Right forelimb (tissue), 1 donor: ENCODE results near the gene CEACAM20.
"Not testable (repeated sequence)": the region's sequence is repeated elsewhere in the genome, so short reads cannot be mapped to it uniquely, and the experiment has no call there.

Experiments
- DNase-seq: peaks from one replicate; pipeline ENCODE4 v3.0.0-alpha.2; 2018

CEACAM20 gene

GRCh38 chr19:44544031-44544430 is 14.6 kb upstream of the CEACAM20 start:
- no peak for DNase-seq

- no peak for DNase-seq
Observed at GRCh38 chr19:44542671-44543070, 13.2 kb upstream of the CEACAM20 start.

GRCh38 chr19:44540736-44541135 is 11.3 kb upstream of the CEACAM20 start:
- DNase-seq = no peak

GRCh38 chr19:44539991-44540390 is 10.5 kb upstream of the CEACAM20 start:
- DNase-seq = no peak

GRCh38 chr19:44539236-44539826 is 9.9 kb upstream of the CEACAM20 start:
- DNase-seq = no peak

- not testable (repeated sequence) for DNase-seq
Observed at GRCh38 chr19:44535361-44535760, 5.9 kb upstream of the CEACAM20 start.

- DNase-seq = no peak
Observed at GRCh38 chr19:44532819-44533218, 3.3 kb upstream of the CEACAM20 start.

- DNase-seq = no peak
Observed at GRCh38 chr19:44530777-44531176, 1.3 kb upstream of the CEACAM20 start.

- no peak for DNase-seq
Observed at GRCh38 chr19:44527554-44527953, 1.9 kb downstream of the CEACAM20 start.

- DNase-seq = no peak
Observed at GRCh38 chr19:44525721-44526430, 3.6 kb downstream of the CEACAM20 start.

GRCh38 chr19:44521370-44521769 is 8.1 kb downstream of the CEACAM20 start:
- DNase-seq = no peak

GRCh38 chr19:44517146-44517545 is 12.3 kb downstream of the CEACAM20 start:
- no peak for DNase-seq

GRCh38 chr19:44515907-44516306 is 13.6 kb downstream of the CEACAM20 start:
- no peak for DNase-seq

GRCh38 chr19:44515031-44515430 is 14.4 kb downstream of the CEACAM20 start:
- no peak for DNase-seq

GRCh38 chr19:44512326-44513298 is 16.9 kb downstream of the CEACAM20 start:
- no peak for DNase-seq

- no peak for DNase-seq
Observed at GRCh38 chr19:44509478-44509877, 20.0 kb downstream of the CEACAM20 start.

- peak; percentile 99 for DNase-seq
Observed at GRCh38 chr19:44499962-44500949, 29.2 kb downstream of the CEACAM20 start, which contains the start of gene ZNF180. Gene ZNF180 (minus strand): TSS chr19:44500522. CDS start chr19:44497334, 3,188 bp downstream.

GRCh38 chr19:44499559-44499958 is 29.9 kb downstream of the CEACAM20 start:
- DNase-seq = no peak

GRCh38 chr19:44498988-44499387 is 30.5 kb downstream of the CEACAM20 start:
- no peak for DNase-seq

- no peak for DNase-seq
Observed at GRCh38 chr19:44496711-44497110, 32.8 kb downstream of the CEACAM20 start.

- DNase-seq = no peak
Observed at GRCh38 chr19:44476559-44477408, 52.7 kb downstream of the CEACAM20 start.
